HL-60 (cell line): ENCODE data around the gene MFAP3.

Source experiments
- GABPA ChIP-seq: IDR thresholded peaks from 2 replicates; pipeline ENCODE4 v1.6.1; 2012; ENCODE audit warnings: low read depth
- POLR2AphosphoS5 ChIP-seq: IDR thresholded peaks from 2 replicates; pipeline ENCODE4 v1.6.1; 2012; ENCODE audit warnings: low read depth
- TF ChIP-seq, protein P1 (sequence below): IDR thresholded peaks from one replicate; pipeline ENCODE4 v1.5.1; 2011; ENCODE audit warnings: low read length, control low read depth, inconsistent platforms; ENCODE audit not compliant: insufficient read depth
- TF ChIP-seq, protein P2 (sequence below): IDR thresholded peaks from 2 replicates; pipeline ENCODE4 v1.6.1; 2012; ENCODE audit warnings: low read depth; ENCODE audit not compliant: insufficient replicate concordance

DNA sequence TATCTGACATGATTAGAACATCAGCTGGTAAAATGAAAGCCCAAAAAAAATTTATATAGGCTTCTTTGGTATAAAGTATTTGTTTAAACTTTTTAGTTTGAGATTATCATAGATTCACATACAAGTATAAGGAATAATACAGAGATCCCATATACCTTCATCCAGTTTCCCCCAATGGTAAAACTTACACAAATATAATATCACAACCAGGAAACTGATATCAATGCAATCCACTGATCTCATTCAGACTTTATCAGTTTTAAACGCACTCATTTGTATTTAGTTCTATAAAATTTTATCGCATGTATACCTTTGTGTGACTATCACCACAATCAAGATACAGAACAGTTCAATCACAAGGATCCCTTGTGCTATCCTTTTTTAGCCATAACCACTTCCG lies 3.8 kb upstream of the MFAP3 start:
- TF ChIP-seq, protein P1, sequence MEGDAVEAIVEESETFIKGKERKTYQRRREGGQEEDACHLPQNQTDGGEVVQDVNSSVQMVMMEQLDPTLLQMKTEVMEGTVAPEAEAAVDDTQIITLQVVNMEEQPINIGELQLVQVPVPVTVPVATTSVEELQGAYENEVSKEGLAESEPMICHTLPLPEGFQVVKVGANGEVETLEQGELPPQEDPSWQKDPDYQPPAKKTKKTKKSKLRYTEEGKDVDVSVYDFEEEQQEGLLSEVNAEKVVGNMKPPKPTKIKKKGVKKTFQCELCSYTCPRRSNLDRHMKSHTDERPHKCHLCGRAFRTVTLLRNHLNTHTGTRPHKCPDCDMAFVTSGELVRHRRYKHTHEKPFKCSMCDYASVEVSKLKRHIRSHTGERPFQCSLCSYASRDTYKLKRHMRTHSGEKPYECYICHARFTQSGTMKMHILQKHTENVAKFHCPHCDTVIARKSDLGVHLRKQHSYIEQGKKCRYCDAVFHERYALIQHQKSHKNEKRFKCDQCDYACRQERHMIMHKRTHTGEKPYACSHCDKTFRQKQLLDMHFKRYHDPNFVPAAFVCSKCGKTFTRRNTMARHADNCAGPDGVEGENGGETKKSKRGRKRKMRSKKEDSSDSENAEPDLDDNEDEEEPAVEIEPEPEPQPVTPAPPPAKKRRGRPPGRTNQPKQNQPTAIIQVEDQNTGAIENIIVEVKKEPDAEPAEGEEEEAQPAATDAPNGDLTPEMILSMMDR, result no peak
- TF ChIP-seq POLR2AphosphoS5 (no peak), GABPA (no peak)
- TF ChIP-seq, protein P2, sequence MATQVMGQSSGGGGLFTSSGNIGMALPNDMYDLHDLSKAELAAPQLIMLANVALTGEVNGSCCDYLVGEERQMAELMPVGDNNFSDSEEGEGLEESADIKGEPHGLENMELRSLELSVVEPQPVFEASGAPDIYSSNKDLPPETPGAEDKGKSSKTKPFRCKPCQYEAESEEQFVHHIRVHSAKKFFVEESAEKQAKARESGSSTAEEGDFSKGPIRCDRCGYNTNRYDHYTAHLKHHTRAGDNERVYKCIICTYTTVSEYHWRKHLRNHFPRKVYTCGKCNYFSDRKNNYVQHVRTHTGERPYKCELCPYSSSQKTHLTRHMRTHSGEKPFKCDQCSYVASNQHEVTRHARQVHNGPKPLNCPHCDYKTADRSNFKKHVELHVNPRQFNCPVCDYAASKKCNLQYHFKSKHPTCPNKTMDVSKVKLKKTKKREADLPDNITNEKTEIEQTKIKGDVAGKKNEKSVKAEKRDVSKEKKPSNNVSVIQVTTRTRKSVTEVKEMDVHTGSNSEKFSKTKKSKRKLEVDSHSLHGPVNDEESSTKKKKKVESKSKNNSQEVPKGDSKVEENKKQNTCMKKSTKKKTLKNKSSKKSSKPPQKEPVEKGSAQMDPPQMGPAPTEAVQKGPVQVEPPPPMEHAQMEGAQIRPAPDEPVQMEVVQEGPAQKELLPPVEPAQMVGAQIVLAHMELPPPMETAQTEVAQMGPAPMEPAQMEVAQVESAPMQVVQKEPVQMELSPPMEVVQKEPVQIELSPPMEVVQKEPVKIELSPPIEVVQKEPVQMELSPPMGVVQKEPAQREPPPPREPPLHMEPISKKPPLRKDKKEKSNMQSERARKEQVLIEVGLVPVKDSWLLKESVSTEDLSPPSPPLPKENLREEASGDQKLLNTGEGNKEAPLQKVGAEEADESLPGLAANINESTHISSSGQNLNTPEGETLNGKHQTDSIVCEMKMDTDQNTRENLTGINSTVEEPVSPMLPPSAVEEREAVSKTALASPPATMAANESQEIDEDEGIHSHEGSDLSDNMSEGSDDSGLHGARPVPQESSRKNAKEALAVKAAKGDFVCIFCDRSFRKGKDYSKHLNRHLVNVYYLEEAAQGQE, result no peak
